ENCODE measurements around the gene LAMC1. TPM values are rescaled to one million over a fixed set of nuclear protein-coding genes. Genes with fewer than 3 reads are reported as not detected.

Gene LAMC1
- total RNA-seq, 4 donors from 2014 or later: 58.3 to 124 (median 77.6) TPM

DNA sequence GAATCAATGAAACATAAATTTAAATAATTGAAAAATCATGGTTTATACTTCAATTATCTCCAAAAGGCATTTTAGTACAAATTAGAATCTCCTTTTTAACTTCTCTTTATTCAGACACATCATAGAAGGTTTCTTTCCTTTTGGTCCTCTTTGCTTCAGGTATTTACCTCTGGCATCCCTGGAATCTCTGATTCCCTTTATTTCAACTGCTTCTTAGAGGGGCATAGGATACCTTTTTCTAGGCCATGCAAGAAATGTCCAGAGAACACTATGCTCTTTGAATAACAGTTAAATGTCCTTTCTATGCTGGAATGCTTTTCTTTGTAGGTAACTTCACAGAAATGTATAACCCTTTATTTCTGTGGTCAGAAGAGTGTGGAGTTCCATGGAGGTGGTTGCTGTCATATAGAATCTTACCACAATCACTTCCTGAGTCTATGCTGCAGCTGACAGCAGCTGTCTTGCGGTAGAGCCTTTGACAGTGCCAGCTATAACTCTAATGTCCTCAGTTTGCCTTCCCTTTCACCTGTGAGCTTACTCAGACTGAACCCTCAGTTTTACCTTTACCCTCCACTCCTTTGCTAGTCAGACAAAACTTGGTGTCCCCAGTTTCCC lies 171.4 kb downstream of the LAMC1 start:
- TF ChIP-seq CTCF (IDR thresholded peaks at IDR 0.05) (no peak), POLR2A (IDR thresholded peaks at IDR 0.05) (no peak), EP300 (IDR thresholded peaks at IDR 0.05) (no peak), POLR2AphosphoS5 (IDR thresholded peaks at IDR 0.05) (no peak)
- H3K4me3 ChIP-seq: no peak overlapping the region
- no peaks in the 10 kb centered on the region for H3K9me3 ChIP-seq
- H3K4me1 ChIP-seq: peaks cover 10% of the 10 kb centered on the region
- WGBS: 75% methylated on average over 1 of the region's 1 CpG
- H3K27ac ChIP-seq: no peak overlapping the region
- no peaks in the 10 kb centered on the region for H3K36me3 ChIP-seq
- no peak for DNase-seq (ENCODE audit: low spot score in 2 of 2)
- no peaks in the 10 kb centered on the region for H3K27me3 ChIP-seq

DNA sequence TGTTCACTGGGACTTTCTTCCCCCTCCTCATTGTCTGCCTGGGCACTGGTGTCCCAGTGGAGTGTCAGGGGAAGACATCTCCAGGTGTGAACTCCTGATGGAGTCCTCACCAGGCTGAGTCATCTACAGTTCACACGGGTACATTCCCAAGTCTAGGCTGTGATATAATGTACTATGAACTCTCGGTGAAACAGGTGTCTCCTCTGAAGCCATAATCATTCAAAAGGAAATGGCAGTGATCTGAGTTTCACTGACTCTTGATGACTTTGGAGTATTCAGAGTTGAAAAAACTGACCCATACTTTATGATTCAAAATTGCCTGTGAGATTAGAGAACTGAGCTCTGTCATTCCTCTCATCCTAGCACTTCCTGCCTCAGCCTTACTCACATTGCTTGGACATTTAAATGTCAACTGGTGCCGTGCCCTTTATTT lies 171.9 kb downstream of the LAMC1 start:
- no peak for TF ChIP-seq EP300 (IDR thresholded peaks at IDR 0.05)
- TF ChIP-seq POLR2A (IDR thresholded peaks at IDR 0.05): no peak
- TF ChIP-seq CTCF (IDR thresholded peaks at IDR 0.05): no peak
- no peak for TF ChIP-seq POLR2AphosphoS5 (IDR thresholded peaks at IDR 0.05)
- H3K4me3 ChIP-seq: no peak overlapping the region
- no peak for DNase-seq (ENCODE audit: low spot score in 2 of 2)
- H3K27me3 ChIP-seq: no peaks in the 10 kb centered on the region
- peaks cover 10% of the 10 kb centered on the region for H3K4me1 ChIP-seq
- no peaks in the 10 kb centered on the region for H3K36me3 ChIP-seq
- H3K9me3 ChIP-seq: no peaks in the 10 kb centered on the region
- no peak overlapping the region for H3K27ac ChIP-seq
- 42% methylated on average over 3 of the region's 3 CpGs for WGBS

Other genes with a start within 250 kb of the LAMC1 start
- 10 to 100 TPM; 11.0 to 21.8 (median 16.8) TPM for gene NPL, start 233.6 kb upstream of the LAMC1 start, total RNA-seq
- gene DHX9, start 184.1 kb upstream of the LAMC1 start, total RNA-seq: 10 to 100 TPM; 59.9 to 94.7 (median 75.0) TPM
- not detected for gene SHCBP1L, start 70.3 kb upstream of the LAMC1 start, total RNA-seq
- 10 to 100 TPM; 24.2 to 46.5 (median 35.5) TPM for gene LAMC2, start 162.8 kb downstream of the LAMC1 start, total RNA-seq